WTC11 (cell line): Measurements from ENCODE around the gene GON7.
"Not testable (repeated sequence)": the region's sequence is repeated elsewhere in the genome, so short reads cannot be mapped to it uniquely, and the experiment has no call there.

Source experiments
- ATF3 ChIP-seq: sonication (generic); formaldehyde crosslinking; conservative IDR thresholded peaks from 2 replicates; pipeline ENCODE4 v1.8.1; 2022; ENCODE audit warnings: mild to moderate bottlenecking, missing genetic modification reagents
- CREB1 ChIP-seq: sonication (generic); formaldehyde crosslinking; IDR thresholded peaks from 2 replicates; pipeline ENCODE4 v1.8.0; 2023; ENCODE audit warnings: mild to moderate bottlenecking, missing genetic modification reagents
- CTCF ChIP-seq: fragments of 200-600 bp; IDR thresholded peaks from 2 replicates; pipeline ENCODE4 v1.8.0; 2022; ENCODE audit warnings: antibody characterized with exemption
- ETV6 ChIP-seq: sonication (generic); formaldehyde crosslinking; IDR thresholded peaks from 2 replicates; pipeline ENCODE4 v1.8.1; 2022; ENCODE audit warnings: mild to moderate bottlenecking, missing genetic modification reagents
- GABPB1 ChIP-seq: sonication (generic); formaldehyde crosslinking; IDR thresholded peaks from 2 replicates; pipeline ENCODE4 v1.8.1; 2023; ENCODE audit warnings: mild to moderate bottlenecking, missing genetic modification reagents
- HMGXB4 ChIP-seq: sonication (generic); formaldehyde crosslinking; IDR thresholded peaks from 2 replicates; pipeline ENCODE4 v1.8.1; 2023; ENCODE audit warnings: mild to moderate bottlenecking, moderate library complexity, missing genetic modification reagents
- JUN ChIP-seq: sonication (generic); formaldehyde crosslinking; IDR thresholded peaks from 2 replicates; pipeline ENCODE4 v1.8.0; 2023; ENCODE audit warnings: mild to moderate bottlenecking, missing genetic modification reagents
- NFYB ChIP-seq: sonication (generic); formaldehyde crosslinking; conservative IDR thresholded peaks from 2 replicates; pipeline ENCODE4 v1.8.0; 2022; ENCODE audit warnings: low read depth, missing genetic modification reagents
- NR2C2 ChIP-seq: sonication (generic); formaldehyde crosslinking; IDR thresholded peaks from 2 replicates; pipeline ENCODE4 v1.8.0; 2022; ENCODE audit warnings: mild to moderate bottlenecking, missing genetic modification reagents
- SMAD3 ChIP-seq: sonication (generic); formaldehyde crosslinking; IDR thresholded peaks from 2 replicates; pipeline ENCODE4 v1.8.0; 2022; ENCODE audit warnings: missing genetic modification reagents, mild to moderate bottlenecking, borderline replicate concordance
- STAT6 ChIP-seq: sonication (generic); formaldehyde crosslinking; conservative IDR thresholded peaks from 2 replicates; pipeline ENCODE4 v1.8.1; 2023; ENCODE audit warnings: mild to moderate bottlenecking, low read depth, missing genetic modification reagents, moderate library complexity
- ZBTB21 ChIP-seq: sonication (generic); formaldehyde crosslinking; IDR thresholded peaks from 2 replicates; pipeline ENCODE4 v1.8.1; 2023; ENCODE audit warnings: mild to moderate bottlenecking, missing genetic modification reagents, borderline replicate concordance
- ZNF281 ChIP-seq: sonication (generic); formaldehyde crosslinking; IDR thresholded peaks from 2 replicates; pipeline ENCODE4 v1.8.0; 2023; ENCODE audit warnings: mild to moderate bottlenecking, missing genetic modification reagents
- TF ChIP-seq, protein P1 (sequence below): sonication (generic); formaldehyde crosslinking; IDR thresholded peaks from 2 replicates; pipeline ENCODE4 v1.8.0; 2022; ENCODE audit warnings: mild to moderate bottlenecking, missing genetic modification reagents

DNA sequence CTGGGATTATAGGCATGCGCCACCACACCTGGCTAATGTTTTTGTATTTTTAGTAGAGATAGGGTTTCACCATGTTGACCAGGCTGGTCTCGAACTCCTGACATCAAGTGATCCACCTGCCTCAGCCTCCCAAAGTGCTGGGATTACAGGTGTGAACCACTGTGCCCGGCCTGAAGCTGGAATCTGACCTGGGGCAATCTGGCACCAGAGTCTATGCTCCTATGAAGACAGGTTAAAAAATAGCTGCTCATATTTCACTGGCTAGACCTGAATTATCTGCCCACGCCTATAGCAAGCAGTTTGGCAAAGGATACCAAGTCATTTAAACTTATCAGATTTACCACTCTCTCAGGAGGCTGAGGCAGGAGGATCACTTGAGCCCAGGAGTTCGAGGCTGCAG is 32.1 kb downstream of the GON7 start:
- TF ChIP-seq CTCF; NFYB (CRISPR knock-in tag); CREB1 (CRISPR knock-in tag); ZBTB21 (CRISPR knock-in tag); ETV6 (CRISPR knock-in tag); JUN (CRISPR knock-in tag); STAT6 (CRISPR knock-in tag); ZNF281 (CRISPR knock-in tag); GABPB1; NR2C2 (CRISPR knock-in tag); HMGXB4; SMAD3 (CRISPR knock-in tag); ATF3 (CRISPR knock-in tag): not testable (repeated sequence)
- TF ChIP-seq, protein P1, sequence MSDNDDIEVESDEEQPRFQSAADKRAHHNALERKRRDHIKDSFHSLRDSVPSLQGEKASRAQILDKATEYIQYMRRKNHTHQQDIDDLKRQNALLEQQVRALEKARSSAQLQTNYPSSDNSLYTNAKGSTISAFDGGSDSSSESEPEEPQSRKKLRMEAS (CRISPR knock-in tag): not testable (repeated sequence)
